Measurements from ENCODE around the gene RESP18. TPM values are rescaled to one million over a fixed set of nuclear protein-coding genes. Genes with fewer than 3 reads are reported as not detected.

Gene RESP18
- polyA plus RNA-seq, 1 donor = 0.46 TPM

- no peak overlapping the region for H3K4me3 ChIP-seq (ENCODE audit: low read length)
- H3K27me3 ChIP-seq (ENCODE audit: control insufficient read depth, insufficient read depth, low read length) = peaks cover 50% of the 10 kb centered on the region
- WGBS (ENCODE audit: insufficient coverage, low lambda C conversion rate) = no CpG with 5 or more reads among the region's 5 CpGs
- no peak overlapping the region for H3K27ac ChIP-seq (ENCODE audit: low read length)
- no peaks in the 10 kb centered on the region for H3K9me3 ChIP-seq (ENCODE audit: control insufficient read depth, low read depth, low read length)
- peaks cover 3% of the 10 kb centered on the region for H3K4me1 ChIP-seq (ENCODE audit: control insufficient read depth, insufficient read depth, low read length)
- H3K36me3 ChIP-seq (ENCODE audit: control insufficient read depth, insufficient read depth, low read length) = no peaks in the 10 kb centered on the region
- no peak for DNase-seq
Measured at GRCh38 chr2:219300022-219300421, 32.5 kb downstream of the RESP18 start.

GRCh38 chr2:219299372-219299760 lies 33.2 kb downstream of the RESP18 start:
- Histone ChIP-seq H3K27me3 (ENCODE audit: control insufficient read depth, insufficient read depth, low read length) (peaks cover 50% of the 10 kb centered on the region), H3K36me3 (ENCODE audit: control insufficient read depth, insufficient read depth, low read length) (no peaks in the 10 kb centered on the region)

GRCh38 chr2:219298759-219299371 lies 33.7 kb downstream of the RESP18 start:
- DNase-seq = peak; percentile 71 to 72
- no peaks in the 10 kb centered on the region for H3K36me3 ChIP-seq (ENCODE audit: control insufficient read depth, insufficient read depth, low read length)
- H3K27ac ChIP-seq (ENCODE audit: low read length) = no peak overlapping the region
- no peaks in the 10 kb centered on the region for H3K9me3 ChIP-seq (ENCODE audit: control insufficient read depth, low read depth, low read length)
- H3K27me3 ChIP-seq (ENCODE audit: control insufficient read depth, insufficient read depth, low read length) = peaks cover 49% of the 10 kb centered on the region
- peaks cover 9% of the 10 kb centered on the region for H3K4me1 ChIP-seq (ENCODE audit: control insufficient read depth, insufficient read depth, low read length)
- no peak overlapping the region for H3K4me3 ChIP-seq (ENCODE audit: low read length)
- WGBS (ENCODE audit: insufficient coverage, low lambda C conversion rate) = no CpG with 5 or more reads among the region's 15 CpGs

More at GRCh38 chr2:219299372-219299760, 33.2 kb downstream of the RESP18 start:
- WGBS (ENCODE audit: insufficient coverage, low lambda C conversion rate) = no CpG with 5 or more reads among the region's 6 CpGs
- peaks cover 4% of the 10 kb centered on the region for H3K4me1 ChIP-seq (ENCODE audit: control insufficient read depth, insufficient read depth, low read length)
- DNase-seq = no peak
- H3K4me3 ChIP-seq (ENCODE audit: low read length) = no peak overlapping the region
- no peaks in the 10 kb centered on the region for H3K9me3 ChIP-seq (ENCODE audit: control insufficient read depth, low read depth, low read length)
- no peak overlapping the region for H3K27ac ChIP-seq (ENCODE audit: low read length)

- Histone ChIP-seq H3K9me3 (ENCODE audit: control insufficient read depth, low read depth, low read length) (no peaks in the 10 kb centered on the region), H3K4me3 (ENCODE audit: low read length) (no peak overlapping the region), H3K4me1 (ENCODE audit: control insufficient read depth, insufficient read depth, low read length) (peaks cover 9% of the 10 kb centered on the region), H3K27ac (ENCODE audit: low read length) (no peak overlapping the region), H3K27me3 (ENCODE audit: control insufficient read depth, insufficient read depth, low read length) (peaks cover 43% of the 10 kb centered on the region), H3K36me3 (ENCODE audit: control insufficient read depth, insufficient read depth, low read length) (no peaks in the 10 kb centered on the region)
- DNase-seq = no peak
- no CpG with 5 or more reads among the region's 14 CpGs for WGBS (ENCODE audit: insufficient coverage, low lambda C conversion rate)
Measured at GRCh38 chr2:219297766-219298456, 34.6 kb downstream of the RESP18 start.

GRCh38 chr2:219296631-219297391 lies 35.7 kb downstream of the RESP18 start:
- Histone ChIP-seq H3K27me3 (ENCODE audit: control insufficient read depth, insufficient read depth, low read length) (peaks cover 32% of the 10 kb centered on the region), H3K4me3 (ENCODE audit: low read length) (no peak overlapping the region), H3K27ac (ENCODE audit: low read length) (no peak overlapping the region), H3K36me3 (ENCODE audit: control insufficient read depth, insufficient read depth, low read length) (no peaks in the 10 kb centered on the region), H3K4me1 (ENCODE audit: control insufficient read depth, insufficient read depth, low read length) (peaks cover 9% of the 10 kb centered on the region), H3K9me3 (ENCODE audit: control insufficient read depth, low read depth, low read length) (no peaks in the 10 kb centered on the region)
- WGBS (ENCODE audit: insufficient coverage, low lambda C conversion rate) = no CpG with 5 or more reads among the region's 25 CpGs
- no peak for DNase-seq

GRCh38 chr2:219296142-219296541 lies 36.4 kb downstream of the RESP18 start:
- H3K4me3 ChIP-seq (ENCODE audit: low read length) = no peak overlapping the region
- H3K9me3 ChIP-seq (ENCODE audit: control insufficient read depth, low read depth, low read length) = no peaks in the 10 kb centered on the region
- WGBS (ENCODE audit: insufficient coverage, low lambda C conversion rate) = no CpG with 5 or more reads among the region's 14 CpGs
- peaks cover 25% of the 10 kb centered on the region for H3K27me3 ChIP-seq (ENCODE audit: control insufficient read depth, insufficient read depth, low read length)
- no peak overlapping the region for H3K27ac ChIP-seq (ENCODE audit: low read length)
- no peaks in the 10 kb centered on the region for H3K36me3 ChIP-seq (ENCODE audit: control insufficient read depth, insufficient read depth, low read length)
- peaks cover 9% of the 10 kb centered on the region for H3K4me1 ChIP-seq (ENCODE audit: control insufficient read depth, insufficient read depth, low read length)
- DNase-seq = no peak

GRCh38 chr2:219294356-219295351 lies 37.9 kb downstream of the RESP18 start:
- Histone ChIP-seq H3K36me3 (ENCODE audit: control insufficient read depth, insufficient read depth, low read length) (no peaks in the 10 kb centered on the region), H3K27me3 (ENCODE audit: control insufficient read depth, insufficient read depth, low read length) (peaks cover 10% of the 10 kb centered on the region), H3K27ac (ENCODE audit: low read length) (peak overlapping the region; percentile 16), H3K4me3 (ENCODE audit: low read length) (peak overlapping the region; percentile 55), H3K9me3 (ENCODE audit: control insufficient read depth, low read depth, low read length) (no peaks in the 10 kb centered on the region), H3K4me1 (ENCODE audit: control insufficient read depth, insufficient read depth, low read length) (peaks cover 9% of the 10 kb centered on the region)
- WGBS (ENCODE audit: insufficient coverage, low lambda C conversion rate) = 42% methylated on average over 6 of the region's 67 CpGs
- DNase-seq = peak; percentile 88 to 94

GRCh38 chr2:219293736-219294231 lies 38.8 kb downstream of the RESP18 start:
- WGBS (ENCODE audit: insufficient coverage, low lambda C conversion rate) = no CpG with 5 or more reads among the region's 5 CpGs

GRCh38 chr2:219292616-219293015 lies 39.9 kb downstream of the RESP18 start:
- H3K36me3 ChIP-seq (ENCODE audit: control insufficient read depth, insufficient read depth, low read length) = no peaks in the 10 kb centered on the region
- no peak overlapping the region for H3K27ac ChIP-seq (ENCODE audit: low read length)
- no peak for DNase-seq
- peaks cover 5% of the 10 kb centered on the region for H3K27me3 ChIP-seq (ENCODE audit: control insufficient read depth, insufficient read depth, low read length)
- no peak overlapping the region for H3K4me3 ChIP-seq (ENCODE audit: low read length)
- peaks cover 9% of the 10 kb centered on the region for H3K4me1 ChIP-seq (ENCODE audit: control insufficient read depth, insufficient read depth, low read length)
- H3K9me3 ChIP-seq (ENCODE audit: control insufficient read depth, low read depth, low read length) = no peaks in the 10 kb centered on the region
- no CpG with 5 or more reads among the region's 9 CpGs for WGBS (ENCODE audit: insufficient coverage, low lambda C conversion rate)

More at GRCh38 chr2:219293736-219294231, 38.8 kb downstream of the RESP18 start:
- DNase-seq = no peak
- Histone ChIP-seq H3K36me3 (ENCODE audit: control insufficient read depth, insufficient read depth, low read length) (no peaks in the 10 kb centered on the region), H3K27me3 (ENCODE audit: control insufficient read depth, insufficient read depth, low read length) (peaks cover 5% of the 10 kb centered on the region), H3K4me3 (ENCODE audit: low read length) (no peak overlapping the region), H3K27ac (ENCODE audit: low read length) (no peak overlapping the region), H3K4me1 (ENCODE audit: control insufficient read depth, insufficient read depth, low read length) (peaks cover 9% of the 10 kb centered on the region), H3K9me3 (ENCODE audit: control insufficient read depth, low read depth, low read length) (no peaks in the 10 kb centered on the region)
